Activated T-cell treated with anti-CD3 and anti-CD28 coated beads, Interleukin-2, amount 50 U/mL, for 24 hours (primary cell): ENCODE data around the gene MYORG.

Experiments
- DNase-seq: peaks from one replicate; pipeline ENCODE4 v3.0.0-alpha.2; 2020
- H3K27ac Mint-ChIP-seq: 2 replicates; pipeline ENCODE4 v1.8.0; 2020; ENCODE audit warnings: mild to moderate bottlenecking, mixed read lengths
- H3K27me3 Mint-ChIP-seq: 2 replicates; pipeline ENCODE4 v1.8.0; 2020; ENCODE audit warnings: mixed read lengths
- H3K36me3 Mint-ChIP-seq: 2 replicates; pipeline ENCODE4 v1.8.0; 2020; ENCODE audit warnings: low read depth, mixed read lengths
- H3K4me1 Mint-ChIP-seq: 2 replicates; pipeline ENCODE4 v1.8.0; 2020; ENCODE audit warnings: low read depth, mixed read lengths
- H3K4me3 Mint-ChIP-seq: 2 replicates; pipeline ENCODE4 v1.8.0; 2020; ENCODE audit warnings: mild to moderate bottlenecking, moderate library complexity, mixed read lengths
- H3K9me3 Mint-ChIP-seq: 2 replicates; pipeline ENCODE4 v1.8.0; 2020; ENCODE audit warnings: mixed read lengths

The MYORG gene

GRCh38 chr9:34376596-34377403 is at the start of gene MYORG:
Gene MYORG (minus strand): TSS chr9:34376898. CDS start chr9:34372943, 3,955 bp downstream.
- H3K9me3 Mint-ChIP-seq = no peaks in the 10 kb centered on the region
- H3K27ac Mint-ChIP-seq = peak within 1 kb of the TSS; percentile 85
- peak; percentile 98 for DNase-seq
- H3K27me3 Mint-ChIP-seq = peaks cover 3% of the 10 kb centered on the region
- H3K4me1 Mint-ChIP-seq = peaks cover 41% of the 10 kb centered on the region
- H3K4me3 Mint-ChIP-seq = peak within 1 kb of the TSS; percentile 86
- peaks cover 5% of the 10 kb centered on the region for H3K36me3 Mint-ChIP-seq

GRCh38 chr9:34419716-34420504 is 43.2 kb upstream of the MYORG start:
- H3K27me3 Mint-ChIP-seq = no peaks in the 10 kb centered on the region
- H3K4me1 Mint-ChIP-seq = no peaks in the 10 kb centered on the region
- H3K4me3 Mint-ChIP-seq = no peak overlapping the region
- no peak overlapping the region for H3K27ac Mint-ChIP-seq
- H3K36me3 Mint-ChIP-seq = no peaks in the 10 kb centered on the region
- no peaks in the 10 kb centered on the region for H3K9me3 Mint-ChIP-seq
- DNase-seq = no peak

- Mint-ChIP-seq H3K27me3 (no peaks in the 10 kb centered on the region), H3K4me3 (no peak overlapping the region), H3K4me1 (no peaks in the 10 kb centered on the region), H3K27ac (no peak overlapping the region), H3K36me3 (no peaks in the 10 kb centered on the region), H3K9me3 (no peaks in the 10 kb centered on the region)
- no peak for DNase-seq
Measured at GRCh38 chr9:34417734-34418133, 41.0 kb upstream of the MYORG start.

GRCh38 chr9:34413231-34413852 is 36.6 kb upstream of the MYORG start:
- DNase-seq = no peak

GRCh38 chr9:34412336-34412735 is 35.6 kb upstream of the MYORG start:
- H3K4me1 Mint-ChIP-seq = no peaks in the 10 kb centered on the region
- DNase-seq = no peak
- no peak overlapping the region for H3K27ac Mint-ChIP-seq
- no peak overlapping the region for H3K4me3 Mint-ChIP-seq
- no peaks in the 10 kb centered on the region for H3K36me3 Mint-ChIP-seq
- H3K9me3 Mint-ChIP-seq = no peaks in the 10 kb centered on the region
- no peaks in the 10 kb centered on the region for H3K27me3 Mint-ChIP-seq

More at GRCh38 chr9:34413231-34413852, 36.6 kb upstream of the MYORG start:
- Mint-ChIP-seq H3K36me3 (no peaks in the 10 kb centered on the region), H3K27me3 (no peaks in the 10 kb centered on the region), H3K4me1 (no peaks in the 10 kb centered on the region), H3K9me3 (no peaks in the 10 kb centered on the region), H3K27ac (no peak overlapping the region), H3K4me3 (no peak overlapping the region)

- Mint-ChIP-seq H3K36me3 (peaks cover 2% of the 10 kb centered on the region), H3K4me1 (no peaks in the 10 kb centered on the region), H3K27ac (no peak overlapping the region), H3K4me3 (no peak overlapping the region), H3K9me3 (no peaks in the 10 kb centered on the region), H3K27me3 (no peaks in the 10 kb centered on the region)
- DNase-seq = no peak
Measured at GRCh38 chr9:34409154-34409553, 32.5 kb upstream of the MYORG start.

- H3K9me3 Mint-ChIP-seq = no peaks in the 10 kb centered on the region
- H3K36me3 Mint-ChIP-seq = peaks cover 11% of the 10 kb centered on the region
- no peak for DNase-seq
- no peaks in the 10 kb centered on the region for H3K27me3 Mint-ChIP-seq
- no peak overlapping the region for H3K27ac Mint-ChIP-seq
- H3K4me3 Mint-ChIP-seq = no peak overlapping the region
- H3K4me1 Mint-ChIP-seq = no peaks in the 10 kb centered on the region
Measured at GRCh38 chr9:34408173-34408572, 31.5 kb upstream of the MYORG start.

GRCh38 chr9:34406219-34406618 is 29.5 kb upstream of the MYORG start:
- H3K9me3 Mint-ChIP-seq = no peaks in the 10 kb centered on the region
- no peak for DNase-seq
- H3K27me3 Mint-ChIP-seq = no peaks in the 10 kb centered on the region
- no peak overlapping the region for H3K27ac Mint-ChIP-seq
- H3K36me3 Mint-ChIP-seq = peaks cover 28% of the 10 kb centered on the region
- no peaks in the 10 kb centered on the region for H3K4me1 Mint-ChIP-seq
- H3K4me3 Mint-ChIP-seq = no peak overlapping the region

- DNase-seq = no peak
- no peak overlapping the region for H3K27ac Mint-ChIP-seq
Measured at GRCh38 chr9:34405719-34406118, 29.0 kb upstream of the MYORG start.

GRCh38 chr9:34403554-34404380 is 27.1 kb upstream of the MYORG start:
- Mint-ChIP-seq H3K27ac (no peak overlapping the region), H3K4me3 (no peak overlapping the region), H3K27me3 (no peaks in the 10 kb centered on the region), H3K4me1 (no peaks in the 10 kb centered on the region), H3K9me3 (no peaks in the 10 kb centered on the region), H3K36me3 (peaks cover 41% of the 10 kb centered on the region)
- peak; percentile 65 for DNase-seq

More at GRCh38 chr9:34405719-34406118, 29.0 kb upstream of the MYORG start:
- Mint-ChIP-seq H3K4me3 (no peak overlapping the region), H3K36me3 (peaks cover 29% of the 10 kb centered on the region), H3K27me3 (no peaks in the 10 kb centered on the region), H3K4me1 (no peaks in the 10 kb centered on the region), H3K9me3 (no peaks in the 10 kb centered on the region)

GRCh38 chr9:34400686-34401602 is 24.2 kb upstream of the MYORG start:
- Mint-ChIP-seq H3K9me3 (no peaks in the 10 kb centered on the region), H3K4me3 (no peak overlapping the region), H3K4me1 (no peaks in the 10 kb centered on the region), H3K27ac (no peak overlapping the region), H3K27me3 (no peaks in the 10 kb centered on the region), H3K36me3 (peaks cover 41% of the 10 kb centered on the region)
- no peak for DNase-seq

GRCh38 chr9:34400275-34400674 is 23.6 kb upstream of the MYORG start:
- Mint-ChIP-seq H3K27me3 (no peaks in the 10 kb centered on the region), H3K4me3 (no peak overlapping the region), H3K4me1 (no peaks in the 10 kb centered on the region), H3K36me3 (peaks cover 41% of the 10 kb centered on the region), H3K27ac (no peak overlapping the region), H3K9me3 (no peaks in the 10 kb centered on the region)
- DNase-seq = no peak

GRCh38 chr9:34399729-34400128 is 23.0 kb upstream of the MYORG start:
- H3K27ac Mint-ChIP-seq = no peak overlapping the region
- DNase-seq = no peak
- H3K36me3 Mint-ChIP-seq = peaks cover 40% of the 10 kb centered on the region
- no peaks in the 10 kb centered on the region for H3K4me1 Mint-ChIP-seq
- H3K9me3 Mint-ChIP-seq = no peaks in the 10 kb centered on the region
- no peak overlapping the region for H3K4me3 Mint-ChIP-seq
- H3K27me3 Mint-ChIP-seq = no peaks in the 10 kb centered on the region
